KOPT-K1 (cell line): ENCODE measurements around the gene HOXB3.
"Not testable (repeated sequence)": the region's sequence is repeated elsewhere in the genome, so short reads cannot be mapped to it uniquely, and the experiment has no call there.

Source experiments
- H3K27ac ChIP-seq: fragments of 200-600 bp; sonication (generic); 2 replicates; pipeline ENCODE4 v1.5.1; 2016; ENCODE audit warnings: antibody characterized with exemption, mild to moderate bottlenecking, low read depth, low read length; ENCODE audit not compliant: poor library complexity, severe bottlenecking
- H3K36me3 ChIP-seq: fragments of 200-600 bp; sonication (generic); 2 replicates; pipeline ENCODE4 v1.5.1; 2017; ENCODE audit warnings: antibody characterized with exemption, mild to moderate bottlenecking, low read length, moderate library complexity; ENCODE audit not compliant: insufficient read depth
- H3K9me3 ChIP-seq: fragments of 200-600 bp; sonication (generic); 2 replicates; pipeline ENCODE4 v1.5.1; 2017; ENCODE audit warnings: antibody characterized with exemption, low read length, mild to moderate bottlenecking; ENCODE audit not compliant: insufficient read depth, poor library complexity, severe bottlenecking

Gene HOXB3

DNA sequence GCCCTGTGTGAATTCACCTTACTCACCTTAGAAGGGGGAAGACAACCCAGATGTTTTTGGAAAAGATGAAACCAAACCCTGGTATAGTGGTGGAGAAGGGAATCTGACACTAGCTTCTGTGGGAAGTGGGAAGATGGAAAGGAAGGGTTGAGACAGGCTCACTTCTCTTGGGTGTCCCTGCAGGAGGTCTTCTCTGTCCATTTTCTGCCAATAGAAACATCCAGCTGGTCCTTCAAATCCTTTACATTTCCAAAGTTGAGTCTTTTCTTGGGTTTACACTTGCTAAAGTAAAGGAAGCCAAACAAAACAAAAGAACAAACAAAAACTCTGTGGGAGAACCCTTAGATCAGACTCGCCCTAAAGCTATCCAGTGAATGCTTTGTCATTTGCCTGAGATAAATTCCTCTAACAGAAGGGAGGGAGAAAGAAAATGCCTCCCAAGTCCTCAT is 69.4 kb downstream of the HOXB3 start:
- Histone ChIP-seq H3K36me3 (no peaks in the 10 kb centered on the region), H3K9me3 (no peaks in the 10 kb centered on the region), H3K27ac (no peak overlapping the region)

DNA sequence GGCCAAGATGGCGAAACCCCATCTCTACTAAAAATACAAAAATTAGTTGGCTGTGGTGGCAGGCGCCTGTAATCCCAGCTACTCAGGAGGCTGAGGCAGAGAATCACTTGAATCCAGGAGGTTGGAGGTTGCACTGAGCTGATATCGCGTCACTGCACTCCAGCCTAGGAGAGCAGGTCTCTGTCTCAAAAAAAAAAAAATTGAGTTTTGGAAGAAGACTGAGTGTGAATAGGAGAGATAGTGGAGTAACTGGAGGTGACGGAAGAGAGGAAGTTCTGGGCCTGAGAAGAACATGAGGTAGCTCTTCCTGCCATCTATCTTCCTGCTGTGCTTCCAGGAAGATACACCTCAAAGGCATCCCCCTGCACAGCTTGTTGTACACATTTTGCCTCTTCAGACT is 70.6 kb downstream of the HOXB3 start:
- no peaks in the 10 kb centered on the region for H3K36me3 ChIP-seq
- H3K27ac ChIP-seq = no peak overlapping the region
- no peaks in the 10 kb centered on the region for H3K9me3 ChIP-seq

DNA sequence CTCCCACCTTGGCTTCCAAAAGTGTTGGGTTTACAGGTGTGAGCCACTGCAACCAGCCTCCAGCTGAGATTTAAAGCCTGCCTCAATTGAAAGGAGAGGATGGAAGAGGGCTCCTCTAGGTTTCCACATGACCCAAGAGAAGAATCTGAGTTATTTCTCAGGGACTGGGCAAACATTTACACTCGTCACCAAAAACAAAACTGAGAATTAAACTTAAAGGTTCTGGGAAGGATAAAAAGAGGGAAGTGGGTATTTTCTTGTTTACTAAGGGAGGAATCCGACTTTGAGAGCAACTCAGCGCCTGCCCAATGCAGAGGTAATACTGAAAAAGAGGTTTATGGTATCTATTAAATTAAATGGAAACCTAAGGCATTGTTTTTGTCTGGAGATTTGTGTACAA is 72.6 kb downstream of the HOXB3 start:
- Histone ChIP-seq H3K36me3 (no peaks in the 10 kb centered on the region), H3K9me3 (no peaks in the 10 kb centered on the region), H3K27ac (no peak overlapping the region)

GRCh38 chr17:48515925-48516900 is 73.8 kb downstream of the HOXB3 start:
- Histone ChIP-seq H3K36me3 (no peaks in the 10 kb centered on the region), H3K27ac (no peak overlapping the region), H3K9me3 (no peaks in the 10 kb centered on the region)

GRCh38 chr17:48514477-48514876 is 75.6 kb downstream of the HOXB3 start:
- Histone ChIP-seq H3K36me3 (no peaks in the 10 kb centered on the region), H3K27ac (peak overlapping the region; percentile 72), H3K9me3 (no peaks in the 10 kb centered on the region)

DNA sequence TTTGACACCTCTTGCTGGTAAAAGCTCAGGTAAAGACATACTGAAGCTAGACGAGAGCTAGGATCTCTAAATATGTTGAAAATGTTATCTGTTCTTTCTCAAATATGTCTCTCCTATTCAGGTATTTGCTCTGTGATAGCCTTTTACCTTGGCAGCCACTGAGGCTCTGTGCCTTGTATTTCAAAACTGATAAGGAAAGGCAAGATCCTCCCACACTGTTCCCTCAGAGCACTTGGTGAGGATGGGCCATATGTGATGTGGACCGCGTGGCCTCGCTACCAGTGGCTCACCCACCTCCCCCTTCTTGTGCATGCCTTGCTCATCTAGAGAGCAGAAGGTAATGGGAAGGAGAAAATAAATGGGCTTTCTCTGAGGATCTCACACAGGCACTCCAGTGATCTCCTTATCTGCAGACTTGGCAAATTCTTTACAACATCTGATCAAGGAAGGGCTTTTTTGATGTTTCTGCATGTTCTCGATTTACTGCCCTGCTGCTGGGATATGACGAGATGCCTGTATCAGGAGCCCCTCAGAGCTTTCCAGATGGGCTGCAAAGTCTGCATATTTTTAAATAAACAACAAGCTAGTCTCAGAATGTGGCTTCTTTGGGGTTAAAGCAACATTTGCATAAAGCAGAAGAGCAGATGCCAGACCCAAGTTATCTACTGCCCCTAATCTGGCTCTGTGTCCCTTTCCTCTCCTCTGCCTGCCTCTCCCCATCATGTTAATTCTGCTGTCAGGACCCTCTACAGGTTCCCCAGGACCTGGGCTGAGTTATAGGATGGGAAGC is 76.2 kb downstream of the HOXB3 start:
- Histone ChIP-seq H3K27ac (peak overlapping the region; percentile 72), H3K36me3 (no peaks in the 10 kb centered on the region), H3K9me3 (no peaks in the 10 kb centered on the region)

GRCh38 chr17:48513097-48513496 is 76.9 kb downstream of the HOXB3 start:
- Histone ChIP-seq H3K27ac (peak overlapping the region; percentile 72), H3K9me3 (no peaks in the 10 kb centered on the region), H3K36me3 (no peaks in the 10 kb centered on the region)

GRCh38 chr17:48510761-48511604 is 79.1 kb downstream of the HOXB3 start:
- Histone ChIP-seq H3K27ac (no peak overlapping the region), H3K9me3 (no peaks in the 10 kb centered on the region), H3K36me3 (no peaks in the 10 kb centered on the region)

GRCh38 chr17:48510381-48510760 is 79.7 kb downstream of the HOXB3 start:
- H3K36me3 ChIP-seq = no peaks in the 10 kb centered on the region
- no peaks in the 10 kb centered on the region for H3K9me3 ChIP-seq
- no peak overlapping the region for H3K27ac ChIP-seq

GRCh38 chr17:48509708-48510107 is 80.3 kb downstream of the HOXB3 start:
- not testable (repeated sequence) for H3K27ac ChIP-seq, H3K36me3 ChIP-seq, H3K9me3 ChIP-seq

- H3K9me3 ChIP-seq = no peaks in the 10 kb centered on the region
- no peak overlapping the region for H3K27ac ChIP-seq
- H3K36me3 ChIP-seq = no peaks in the 10 kb centered on the region
These were observed 83.8 kb downstream of the HOXB3 start for GRCh38 chr17:48506246-48506645.

GRCh38 chr17:48505788-48506187 is 84.3 kb downstream of the HOXB3 start:
- H3K27ac ChIP-seq = no peak overlapping the region

DNA sequence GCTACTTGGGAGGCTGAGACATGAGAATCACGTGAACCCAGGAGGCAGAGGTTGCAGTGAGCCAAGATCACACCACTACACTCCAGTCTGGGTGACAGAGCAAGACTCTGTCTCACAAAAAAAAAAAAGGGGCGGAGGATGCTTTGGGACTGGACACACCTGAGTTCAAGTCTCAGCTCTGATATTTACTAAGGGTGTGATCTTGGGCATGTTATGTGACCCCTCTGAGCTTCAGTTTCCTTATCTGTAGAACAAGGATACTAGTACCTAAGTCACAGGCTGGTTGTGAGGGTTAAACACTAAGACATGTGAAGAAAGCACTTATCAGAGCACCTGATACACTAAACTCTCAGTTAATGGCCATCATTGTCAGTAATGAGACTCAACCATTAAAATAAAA is 85.1 kb downstream of the HOXB3 start:
- no peak overlapping the region for H3K27ac ChIP-seq
- no peaks in the 10 kb centered on the region for H3K36me3 ChIP-seq
- H3K9me3 ChIP-seq = no peaks in the 10 kb centered on the region

More at GRCh38 chr17:48505788-48506187, 84.3 kb downstream of the HOXB3 start:
- Histone ChIP-seq H3K36me3 (no peaks in the 10 kb centered on the region), H3K9me3 (no peaks in the 10 kb centered on the region)

- Histone ChIP-seq H3K27ac (no peak overlapping the region), H3K9me3 (no peaks in the 10 kb centered on the region), H3K36me3 (no peaks in the 10 kb centered on the region)
These were observed 86.3 kb downstream of the HOXB3 start for GRCh38 chr17:48503747-48504146.

DNA sequence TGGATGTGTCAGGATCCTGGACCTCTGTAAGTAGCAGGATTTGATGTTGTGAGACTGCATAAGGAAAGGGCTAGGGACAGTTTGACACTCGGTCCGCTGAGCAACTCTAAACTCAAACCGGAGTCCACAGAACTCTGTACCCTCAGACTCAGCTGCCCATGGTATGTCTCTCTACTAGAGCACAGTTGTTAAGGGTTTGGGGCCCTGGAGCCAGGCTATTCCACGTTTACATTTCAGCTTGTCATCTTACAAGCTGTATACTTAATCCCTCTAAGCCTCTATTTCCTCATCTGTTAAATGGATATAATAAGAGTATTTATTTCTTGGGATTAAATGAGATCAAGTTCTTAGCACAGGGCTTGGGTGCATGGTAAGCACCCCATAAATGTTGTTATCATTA is 87.1 kb downstream of the HOXB3 start:
- Histone ChIP-seq H3K9me3 (no peaks in the 10 kb centered on the region), H3K27ac (no peak overlapping the region), H3K36me3 (no peaks in the 10 kb centered on the region)
